WTC11 (cell line): Measurements from ENCODE around the gene CHAC1. TPM values are rescaled to one million over a fixed set of nuclear protein-coding genes. Genes with fewer than 3 reads are reported as not detected.

Source experiments
- ATAC-seq: fragments of 200-7000 bp; cut with Tn5 transposase; 2 replicates; pipeline ENCODE4 v1.10.0; 2021; ENCODE audit warnings: mild to moderate bottlenecking, moderate library complexity
- CTCF ChIA-PET: fragments of 300-600 bp; sonication (Branson Sonifier 250); formaldehyde crosslinking; loops from one replicate; lab custom pipeline; 2021; ENCODE audit warnings: antibody characterized with exemption; lab: Charles Lee
- POLR2A ChIA-PET: fragments of 350-600 bp; sonication (Branson Sonifier 250); formaldehyde crosslinking; loops from one replicate; lab custom pipeline; 2021; ENCODE audit warnings: antibody characterized with exemption; lab: Charles Lee
- DNase-seq: peaks from one replicate; pipeline ENCODE4 v3.0.0; 2021; ENCODE audit warnings: low spot score
- H3K27ac Mint-ChIP-seq: 2 replicates; pipeline ENCODE4 v1.8.0; 2021; ENCODE audit warnings: mixed read lengths
- H3K27me3 Mint-ChIP-seq: 2 replicates; pipeline ENCODE4 v1.8.0; 2021; ENCODE audit warnings: low read depth, mild to moderate bottlenecking, moderate library complexity, mixed read lengths
- H3K36me3 Mint-ChIP-seq: 2 replicates; pipeline ENCODE4 v1.8.0; 2021; ENCODE audit warnings: mixed read lengths
- H3K4me1 Mint-ChIP-seq: 2 replicates; pipeline ENCODE4 v1.8.0; 2022; ENCODE audit warnings: mixed read lengths
- H3K4me3 Mint-ChIP-seq: 2 replicates; pipeline ENCODE4 v1.8.0; 2021; ENCODE audit warnings: mild to moderate bottlenecking, moderate library complexity, mixed read lengths
- H3K9me3 Mint-ChIP-seq: 2 replicates; pipeline ENCODE4 v1.8.0; 2021; ENCODE audit warnings: mixed read lengths
- CREM ChIP-seq: sonication (generic); formaldehyde crosslinking; IDR thresholded peaks from 2 replicates; pipeline ENCODE4 v1.8.1; 2022; ENCODE audit warnings: mild to moderate bottlenecking, missing genetic modification reagents, moderate library complexity
- MYBL2 ChIP-seq: sonication (generic); formaldehyde crosslinking; IDR thresholded peaks from 2 replicates; pipeline ENCODE4 v1.8.1; 2023; ENCODE audit warnings: mild to moderate bottlenecking, moderate library complexity, missing genetic modification reagents
- PRRX2 ChIP-seq: fragments of 250-450 bp; sonication (Bioruptor Pico); IDR thresholded peaks from 2 replicates; pipeline ENCODE4 v1.8.0; 2021; ENCODE audit warnings: mild to moderate bottlenecking
- SOX15 ChIP-seq: fragments of 250-450 bp; sonication (Bioruptor Pico); IDR thresholded peaks from 2 replicates; pipeline ENCODE4 v1.9.0; 2021; ENCODE audit warnings: mild to moderate bottlenecking
- TCF7 ChIP-seq: sonication (generic); formaldehyde crosslinking; IDR thresholded peaks from 2 replicates; pipeline ENCODE4 v1.8.0; 2022; ENCODE audit warnings: mild to moderate bottlenecking, low read depth, missing genetic modification reagents, moderate library complexity
- TP53 ChIP-seq: sonication (generic); formaldehyde crosslinking; IDR thresholded peaks from 2 replicates; pipeline ENCODE4 v1.8.1; 2023; ENCODE audit warnings: mild to moderate bottlenecking, missing genetic modification reagents
- ZNF121 ChIP-seq: sonication (generic); formaldehyde crosslinking; IDR thresholded peaks from 2 replicates; pipeline ENCODE4 v1.8.0; 2023; ENCODE audit warnings: missing genetic modification reagents
- ZNF219 ChIP-seq: sonication (generic); formaldehyde crosslinking; IDR thresholded peaks from 2 replicates; pipeline ENCODE4 v1.8.0; 2023; ENCODE audit warnings: missing genetic modification reagents, mild to moderate bottlenecking, borderline replicate concordance
- ZNF263 ChIP-seq: sonication (generic); formaldehyde crosslinking; IDR thresholded peaks from 2 replicates; pipeline ENCODE4 v1.8.1; 2022; ENCODE audit warnings: low read depth, mild to moderate bottlenecking, moderate library complexity, missing genetic modification reagents
- ZNF317 ChIP-seq: sonication (generic); formaldehyde crosslinking; IDR thresholded peaks from 2 replicates; pipeline ENCODE4 v1.8.1; 2023; ENCODE audit warnings: low read depth, mild to moderate bottlenecking, moderate library complexity, missing genetic modification reagents, borderline replicate concordance
- total RNA-seq: library from RNA; stranded (reverse); gene quantifications from 3 replicates; pipeline ENCODE4 v1.2.3, GENCODE V29; 2021
- TF ChIP-seq, protein P1 (sequence below): sonication (generic); formaldehyde crosslinking; IDR thresholded peaks from 2 replicates; pipeline ENCODE4 v1.8.1; 2023; ENCODE audit warnings: mild to moderate bottlenecking, missing genetic modification reagents, moderate library complexity
- TF ChIP-seq, protein P2 (sequence below): sonication (generic); formaldehyde crosslinking; IDR thresholded peaks from 2 replicates; pipeline ENCODE4 v1.8.0; 2022; ENCODE audit warnings: mild to moderate bottlenecking, missing genetic modification reagents
- TF ChIP-seq, protein P3 (sequence below): sonication (generic); formaldehyde crosslinking; IDR thresholded peaks from 2 replicates; pipeline ENCODE4 v1.8.1; 2022; ENCODE audit warnings: low read depth, missing genetic modification reagents, borderline replicate concordance
- TF ChIP-seq, protein P4 (sequence below): fragments of 250-450 bp; sonication (Bioruptor Pico); IDR thresholded peaks from 2 replicates; pipeline ENCODE4 v1.9.0; 2021; ENCODE audit warnings: mild to moderate bottlenecking
- TF ChIP-seq, protein P5 (sequence below): sonication (generic); formaldehyde crosslinking; conservative IDR thresholded peaks from 2 replicates; pipeline ENCODE4 v1.8.1; 2023; ENCODE audit warnings: mild to moderate bottlenecking, low read depth, missing genetic modification reagents, moderate library complexity
- TF ChIP-seq, protein P6 (sequence below): sonication (generic); formaldehyde crosslinking; IDR thresholded peaks from 2 replicates; pipeline ENCODE4 v1.8.1; 2022; ENCODE audit warnings: mild to moderate bottlenecking, missing genetic modification reagents, moderate library complexity, borderline replicate concordance
- TF ChIP-seq, protein P7 (sequence below): fragments of 250-450 bp; sonication (Bioruptor Pico); IDR thresholded peaks from 2 replicates; pipeline ENCODE4 v1.9.0; 2021; ENCODE audit warnings: mild to moderate bottlenecking, borderline replicate concordance
- TF ChIP-seq, protein P8 (sequence below): sonication (generic); formaldehyde crosslinking; IDR thresholded peaks from 2 replicates; pipeline ENCODE4 v1.8.0; 2023; ENCODE audit warnings: missing genetic modification reagents

CHAC1 gene
- total RNA-seq, 1 experiment from 2014 or later: 31.0 TPM

DNA sequence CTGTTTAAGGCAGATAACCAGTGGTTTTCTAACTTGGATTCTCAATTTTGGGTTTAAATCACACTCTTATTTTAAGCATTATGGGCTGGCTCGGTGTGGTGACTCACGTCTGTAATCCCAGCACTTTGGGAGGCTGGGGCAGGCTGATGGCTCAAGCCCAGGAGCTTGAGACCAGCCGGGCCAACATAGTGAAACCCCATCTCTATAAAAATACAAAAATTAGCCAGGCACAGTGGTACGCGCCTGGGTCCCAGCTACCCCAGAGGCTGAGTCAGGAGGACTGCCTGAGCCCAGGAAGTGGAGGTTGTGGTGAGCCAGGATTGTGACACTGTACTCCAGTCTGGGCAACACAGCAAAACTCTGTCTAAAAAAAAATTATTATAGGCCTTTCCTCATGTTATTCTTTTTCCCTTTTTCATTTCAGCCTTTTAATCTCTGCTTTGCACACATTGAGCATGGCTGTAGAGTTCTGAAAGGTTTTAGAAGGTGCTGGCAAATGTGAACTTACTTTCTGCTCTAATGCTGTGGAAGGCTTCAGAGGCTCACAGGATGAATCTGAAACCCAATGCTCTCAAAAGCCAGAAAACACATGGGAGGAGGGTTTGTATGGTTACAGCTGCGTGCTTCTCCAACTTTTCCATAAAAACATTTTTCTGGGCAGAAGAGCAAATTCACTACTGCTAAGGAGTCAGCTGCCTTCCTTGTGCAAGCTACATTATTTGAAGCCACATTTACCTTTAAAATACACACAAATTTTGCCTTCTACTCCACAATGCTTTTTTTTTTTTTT is 32.5 kb downstream of the CHAC1 start (continued):
- TF ChIP-seq, protein P1, sequence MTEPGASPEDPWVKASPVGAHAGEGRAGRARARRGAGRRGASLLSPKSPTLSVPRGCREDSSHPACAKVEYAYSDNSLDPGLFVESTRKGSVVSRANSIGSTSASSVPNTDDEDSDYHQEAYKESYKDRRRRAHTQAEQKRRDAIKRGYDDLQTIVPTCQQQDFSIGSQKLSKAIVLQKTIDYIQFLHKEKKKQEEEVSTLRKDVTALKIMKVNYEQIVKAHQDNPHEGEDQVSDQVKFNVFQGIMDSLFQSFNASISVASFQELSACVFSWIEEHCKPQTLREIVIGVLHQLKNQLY (CRISPR knock-in tag): no peak
- TF ChIP-seq ZNF263 (CRISPR knock-in tag) (no peak), ZNF121 (CRISPR knock-in tag) (no peak), MYBL2 (CRISPR knock-in tag) (no peak)
- TF ChIP-seq, protein P2, sequence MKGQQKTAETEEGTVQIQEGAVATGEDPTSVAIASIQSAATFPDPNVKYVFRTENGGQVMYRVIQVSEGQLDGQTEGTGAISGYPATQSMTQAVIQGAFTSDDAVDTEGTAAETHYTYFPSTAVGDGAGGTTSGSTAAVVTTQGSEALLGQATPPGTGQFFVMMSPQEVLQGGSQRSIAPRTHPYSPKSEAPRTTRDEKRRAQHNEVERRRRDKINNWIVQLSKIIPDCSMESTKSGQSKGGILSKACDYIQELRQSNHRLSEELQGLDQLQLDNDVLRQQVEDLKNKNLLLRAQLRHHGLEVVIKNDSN (CRISPR knock-in tag): no peak
- TF ChIP-seq, protein P3, sequence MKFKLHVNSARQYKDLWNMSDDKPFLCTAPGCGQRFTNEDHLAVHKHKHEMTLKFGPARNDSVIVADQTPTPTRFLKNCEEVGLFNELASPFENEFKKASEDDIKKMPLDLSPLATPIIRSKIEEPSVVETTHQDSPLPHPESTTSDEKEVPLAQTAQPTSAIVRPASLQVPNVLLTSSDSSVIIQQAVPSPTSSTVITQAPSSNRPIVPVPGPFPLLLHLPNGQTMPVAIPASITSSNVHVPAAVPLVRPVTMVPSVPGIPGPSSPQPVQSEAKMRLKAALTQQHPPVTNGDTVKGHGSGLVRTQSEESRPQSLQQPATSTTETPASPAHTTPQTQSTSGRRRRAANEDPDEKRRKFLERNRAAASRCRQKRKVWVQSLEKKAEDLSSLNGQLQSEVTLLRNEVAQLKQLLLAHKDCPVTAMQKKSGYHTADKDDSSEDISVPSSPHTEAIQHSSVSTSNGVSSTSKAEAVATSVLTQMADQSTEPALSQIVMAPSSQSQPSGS (CRISPR knock-in tag): no peak
- TF ChIP-seq, protein P4, sequence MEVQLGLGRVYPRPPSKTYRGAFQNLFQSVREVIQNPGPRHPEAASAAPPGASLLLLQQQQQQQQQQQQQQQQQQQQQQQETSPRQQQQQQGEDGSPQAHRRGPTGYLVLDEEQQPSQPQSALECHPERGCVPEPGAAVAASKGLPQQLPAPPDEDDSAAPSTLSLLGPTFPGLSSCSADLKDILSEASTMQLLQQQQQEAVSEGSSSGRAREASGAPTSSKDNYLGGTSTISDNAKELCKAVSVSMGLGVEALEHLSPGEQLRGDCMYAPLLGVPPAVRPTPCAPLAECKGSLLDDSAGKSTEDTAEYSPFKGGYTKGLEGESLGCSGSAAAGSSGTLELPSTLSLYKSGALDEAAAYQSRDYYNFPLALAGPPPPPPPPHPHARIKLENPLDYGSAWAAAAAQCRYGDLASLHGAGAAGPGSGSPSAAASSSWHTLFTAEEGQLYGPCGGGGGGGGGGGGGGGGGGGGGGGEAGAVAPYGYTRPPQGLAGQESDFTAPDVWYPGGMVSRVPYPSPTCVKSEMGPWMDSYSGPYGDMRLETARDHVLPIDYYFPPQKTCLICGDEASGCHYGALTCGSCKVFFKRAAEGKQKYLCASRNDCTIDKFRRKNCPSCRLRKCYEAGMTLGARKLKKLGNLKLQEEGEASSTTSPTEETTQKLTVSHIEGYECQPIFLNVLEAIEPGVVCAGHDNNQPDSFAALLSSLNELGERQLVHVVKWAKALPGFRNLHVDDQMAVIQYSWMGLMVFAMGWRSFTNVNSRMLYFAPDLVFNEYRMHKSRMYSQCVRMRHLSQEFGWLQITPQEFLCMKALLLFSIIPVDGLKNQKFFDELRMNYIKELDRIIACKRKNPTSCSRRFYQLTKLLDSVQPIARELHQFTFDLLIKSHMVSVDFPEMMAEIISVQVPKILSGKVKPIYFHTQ (CRISPR knock-in tag): no peak
- TF ChIP-seq, protein P5, sequence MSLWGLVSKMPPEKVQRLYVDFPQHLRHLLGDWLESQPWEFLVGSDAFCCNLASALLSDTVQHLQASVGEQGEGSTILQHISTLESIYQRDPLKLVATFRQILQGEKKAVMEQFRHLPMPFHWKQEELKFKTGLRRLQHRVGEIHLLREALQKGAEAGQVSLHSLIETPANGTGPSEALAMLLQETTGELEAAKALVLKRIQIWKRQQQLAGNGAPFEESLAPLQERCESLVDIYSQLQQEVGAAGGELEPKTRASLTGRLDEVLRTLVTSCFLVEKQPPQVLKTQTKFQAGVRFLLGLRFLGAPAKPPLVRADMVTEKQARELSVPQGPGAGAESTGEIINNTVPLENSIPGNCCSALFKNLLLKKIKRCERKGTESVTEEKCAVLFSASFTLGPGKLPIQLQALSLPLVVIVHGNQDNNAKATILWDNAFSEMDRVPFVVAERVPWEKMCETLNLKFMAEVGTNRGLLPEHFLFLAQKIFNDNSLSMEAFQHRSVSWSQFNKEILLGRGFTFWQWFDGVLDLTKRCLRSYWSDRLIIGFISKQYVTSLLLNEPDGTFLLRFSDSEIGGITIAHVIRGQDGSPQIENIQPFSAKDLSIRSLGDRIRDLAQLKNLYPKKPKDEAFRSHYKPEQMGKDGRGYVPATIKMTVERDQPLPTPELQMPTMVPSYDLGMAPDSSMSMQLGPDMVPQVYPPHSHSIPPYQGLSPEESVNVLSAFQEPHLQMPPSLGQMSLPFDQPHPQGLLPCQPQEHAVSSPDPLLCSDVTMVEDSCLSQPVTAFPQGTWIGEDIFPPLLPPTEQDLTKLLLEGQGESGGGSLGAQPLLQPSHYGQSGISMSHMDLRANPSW: no peak
- TF ChIP-seq, all 79 proteins: peak for 0

DNA sequence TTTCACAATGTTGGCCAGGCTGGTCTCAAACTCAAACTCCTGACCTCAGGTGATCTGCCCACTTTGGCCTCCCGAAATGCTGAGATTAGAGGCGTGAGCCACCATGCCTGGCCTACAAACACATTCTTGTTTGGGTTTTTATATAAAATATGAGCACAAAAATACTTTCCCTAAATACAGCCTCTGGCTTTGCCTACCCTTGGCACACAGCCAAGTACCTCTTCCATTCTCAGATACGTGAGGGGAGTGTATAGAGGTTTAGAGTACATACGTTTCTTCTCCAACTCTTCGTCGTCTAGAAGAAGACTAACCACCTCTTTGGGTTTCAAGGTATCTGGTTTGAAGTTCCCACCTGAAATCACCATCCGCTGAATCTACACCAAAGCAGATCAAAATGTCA is 33.5 kb downstream of the CHAC1 start:
- ATAC-seq (no peak), DNase-seq (no peak)
- TF ChIP-seq TP53 (CRISPR knock-in tag) (no peak), SOX15 (CRISPR knock-in tag) (no peak), TCF7 (CRISPR knock-in tag) (no peak), ZNF317 (CRISPR knock-in tag) (no peak), PRRX2 (no peak), CREM (CRISPR knock-in tag) (no peak), ZNF219 (CRISPR knock-in tag) (no peak)
- TF ChIP-seq, protein P6, sequence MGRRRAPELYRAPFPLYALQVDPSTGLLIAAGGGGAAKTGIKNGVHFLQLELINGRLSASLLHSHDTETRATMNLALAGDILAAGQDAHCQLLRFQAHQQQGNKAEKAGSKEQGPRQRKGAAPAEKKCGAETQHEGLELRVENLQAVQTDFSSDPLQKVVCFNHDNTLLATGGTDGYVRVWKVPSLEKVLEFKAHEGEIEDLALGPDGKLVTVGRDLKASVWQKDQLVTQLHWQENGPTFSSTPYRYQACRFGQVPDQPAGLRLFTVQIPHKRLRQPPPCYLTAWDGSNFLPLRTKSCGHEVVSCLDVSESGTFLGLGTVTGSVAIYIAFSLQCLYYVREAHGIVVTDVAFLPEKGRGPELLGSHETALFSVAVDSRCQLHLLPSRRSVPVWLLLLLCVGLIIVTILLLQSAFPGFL (CRISPR knock-in tag): no peak
- TF ChIP-seq, protein P7, sequence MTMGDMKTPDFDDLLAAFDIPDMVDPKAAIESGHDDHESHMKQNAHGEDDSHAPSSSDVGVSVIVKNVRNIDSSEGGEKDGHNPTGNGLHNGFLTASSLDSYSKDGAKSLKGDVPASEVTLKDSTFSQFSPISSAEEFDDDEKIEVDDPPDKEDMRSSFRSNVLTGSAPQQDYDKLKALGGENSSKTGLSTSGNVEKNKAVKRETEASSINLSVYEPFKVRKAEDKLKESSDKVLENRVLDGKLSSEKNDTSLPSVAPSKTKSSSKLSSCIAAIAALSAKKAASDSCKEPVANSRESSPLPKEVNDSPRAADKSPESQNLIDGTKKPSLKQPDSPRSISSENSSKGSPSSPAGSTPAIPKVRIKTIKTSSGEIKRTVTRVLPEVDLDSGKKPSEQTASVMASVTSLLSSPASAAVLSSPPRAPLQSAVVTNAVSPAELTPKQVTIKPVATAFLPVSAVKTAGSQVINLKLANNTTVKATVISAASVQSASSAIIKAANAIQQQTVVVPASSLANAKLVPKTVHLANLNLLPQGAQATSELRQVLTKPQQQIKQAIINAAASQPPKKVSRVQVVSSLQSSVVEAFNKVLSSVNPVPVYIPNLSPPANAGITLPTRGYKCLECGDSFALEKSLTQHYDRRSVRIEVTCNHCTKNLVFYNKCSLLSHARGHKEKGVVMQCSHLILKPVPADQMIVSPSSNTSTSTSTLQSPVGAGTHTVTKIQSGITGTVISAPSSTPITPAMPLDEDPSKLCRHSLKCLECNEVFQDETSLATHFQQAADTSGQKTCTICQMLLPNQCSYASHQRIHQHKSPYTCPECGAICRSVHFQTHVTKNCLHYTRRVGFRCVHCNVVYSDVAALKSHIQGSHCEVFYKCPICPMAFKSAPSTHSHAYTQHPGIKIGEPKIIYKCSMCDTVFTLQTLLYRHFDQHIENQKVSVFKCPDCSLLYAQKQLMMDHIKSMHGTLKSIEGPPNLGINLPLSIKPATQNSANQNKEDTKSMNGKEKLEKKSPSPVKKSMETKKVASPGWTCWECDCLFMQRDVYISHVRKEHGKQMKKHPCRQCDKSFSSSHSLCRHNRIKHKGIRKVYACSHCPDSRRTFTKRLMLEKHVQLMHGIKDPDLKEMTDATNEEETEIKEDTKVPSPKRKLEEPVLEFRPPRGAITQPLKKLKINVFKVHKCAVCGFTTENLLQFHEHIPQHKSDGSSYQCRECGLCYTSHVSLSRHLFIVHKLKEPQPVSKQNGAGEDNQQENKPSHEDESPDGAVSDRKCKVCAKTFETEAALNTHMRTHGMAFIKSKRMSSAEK (CRISPR knock-in tag): no peak
- TF ChIP-seq, protein P8, sequence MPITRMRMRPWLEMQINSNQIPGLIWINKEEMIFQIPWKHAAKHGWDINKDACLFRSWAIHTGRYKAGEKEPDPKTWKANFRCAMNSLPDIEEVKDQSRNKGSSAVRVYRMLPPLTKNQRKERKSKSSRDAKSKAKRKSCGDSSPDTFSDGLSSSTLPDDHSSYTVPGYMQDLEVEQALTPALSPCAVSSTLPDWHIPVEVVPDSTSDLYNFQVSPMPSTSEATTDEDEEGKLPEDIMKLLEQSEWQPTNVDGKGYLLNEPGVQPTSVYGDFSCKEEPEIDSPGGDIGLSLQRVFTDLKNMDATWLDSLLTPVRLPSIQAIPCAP (CRISPR knock-in tag): no peak
- H3K9me3 Mint-ChIP-seq: no peaks in the 10 kb centered on the region
- H3K4me3 Mint-ChIP-seq: no peak overlapping the region
- peaks cover 74% of the 10 kb centered on the region for H3K36me3 Mint-ChIP-seq
- POLR2A ChIA-PET: no interaction called here
- CTCF ChIA-PET: no interaction called here
- no peaks in the 10 kb centered on the region for H3K27me3 Mint-ChIP-seq
- no peak overlapping the region for H3K27ac Mint-ChIP-seq
- H3K4me1 Mint-ChIP-seq: no peaks in the 10 kb centered on the region
